PFSK-1 (cell line): ENCODE data around the gene WDR54.

Experiments used
- FOXP2 ChIP-seq: optimal IDR thresholded peaks from 2 replicates; pipeline ENCODE3; 2011; ENCODE audit warnings: borderline replicate concordance, control low read depth, inconsistent platforms; ENCODE audit not compliant: insufficient read depth; ENCODE audit errors: extremely low read length, extremely low read depth
- POLR2AphosphoS5 ChIP-seq: IDR thresholded peaks from 2 replicates; pipeline ENCODE4 v1.6.1; 2012; ENCODE audit warnings: low read depth, mild to moderate bottlenecking, control low read depth, low read length, moderate library complexity
- SIN3A ChIP-seq: IDR thresholded peaks from 2 replicates; pipeline ENCODE4 v1.6.1; 2012; ENCODE audit warnings: mild to moderate bottlenecking, low read length, moderate library complexity, borderline replicate concordance; ENCODE audit not compliant: insufficient read depth
- TAF1 ChIP-seq: IDR thresholded peaks from 2 replicates; pipeline ENCODE4 v1.6.1; 2012; ENCODE audit warnings: low read length, control low read depth, borderline replicate concordance; ENCODE audit not compliant: insufficient read depth
- TF ChIP-seq, protein P1 (sequence below), 2 experiments: IDR thresholded peaks; 2 replicates each; pipeline versions ENCODE4 v1.6.1 to v1.8.0; 2011 to 2012; ENCODE audit warnings: low read depth in 2 of 2, low read length in 2 of 2, control low read depth in 1 of 2, inconsistent platforms in 1 of 2, mild to moderate bottlenecking in 1 of 2, moderate library complexity in 1 of 2; ENCODE audit not compliant: insufficient read depth in 1 of 2

Gene WDR54

DNA sequence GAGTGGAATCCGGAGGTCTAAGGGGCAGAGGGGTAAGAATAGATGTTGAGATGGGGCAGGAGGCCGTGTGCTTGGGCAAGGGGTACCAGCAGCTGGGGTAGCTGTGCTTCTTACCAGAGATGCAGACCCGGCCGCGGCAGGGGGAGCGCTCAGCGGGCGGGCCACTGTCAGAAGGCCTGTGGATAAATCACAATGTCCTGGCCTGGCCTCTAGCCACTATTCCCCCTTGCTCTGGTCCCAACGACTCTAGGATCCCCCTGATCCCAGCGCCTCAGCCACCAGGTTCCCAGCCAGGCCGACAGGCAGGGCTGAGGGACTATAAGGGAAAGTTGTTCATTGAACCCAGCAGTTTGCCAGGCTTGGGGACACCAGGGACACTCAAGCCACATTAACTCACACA is 9.0 kb downstream of the WDR54 start:
- TF ChIP-seq TAF1: no peak
- TF ChIP-seq POLR2AphosphoS5: no peak
- TF ChIP-seq, protein P1, sequence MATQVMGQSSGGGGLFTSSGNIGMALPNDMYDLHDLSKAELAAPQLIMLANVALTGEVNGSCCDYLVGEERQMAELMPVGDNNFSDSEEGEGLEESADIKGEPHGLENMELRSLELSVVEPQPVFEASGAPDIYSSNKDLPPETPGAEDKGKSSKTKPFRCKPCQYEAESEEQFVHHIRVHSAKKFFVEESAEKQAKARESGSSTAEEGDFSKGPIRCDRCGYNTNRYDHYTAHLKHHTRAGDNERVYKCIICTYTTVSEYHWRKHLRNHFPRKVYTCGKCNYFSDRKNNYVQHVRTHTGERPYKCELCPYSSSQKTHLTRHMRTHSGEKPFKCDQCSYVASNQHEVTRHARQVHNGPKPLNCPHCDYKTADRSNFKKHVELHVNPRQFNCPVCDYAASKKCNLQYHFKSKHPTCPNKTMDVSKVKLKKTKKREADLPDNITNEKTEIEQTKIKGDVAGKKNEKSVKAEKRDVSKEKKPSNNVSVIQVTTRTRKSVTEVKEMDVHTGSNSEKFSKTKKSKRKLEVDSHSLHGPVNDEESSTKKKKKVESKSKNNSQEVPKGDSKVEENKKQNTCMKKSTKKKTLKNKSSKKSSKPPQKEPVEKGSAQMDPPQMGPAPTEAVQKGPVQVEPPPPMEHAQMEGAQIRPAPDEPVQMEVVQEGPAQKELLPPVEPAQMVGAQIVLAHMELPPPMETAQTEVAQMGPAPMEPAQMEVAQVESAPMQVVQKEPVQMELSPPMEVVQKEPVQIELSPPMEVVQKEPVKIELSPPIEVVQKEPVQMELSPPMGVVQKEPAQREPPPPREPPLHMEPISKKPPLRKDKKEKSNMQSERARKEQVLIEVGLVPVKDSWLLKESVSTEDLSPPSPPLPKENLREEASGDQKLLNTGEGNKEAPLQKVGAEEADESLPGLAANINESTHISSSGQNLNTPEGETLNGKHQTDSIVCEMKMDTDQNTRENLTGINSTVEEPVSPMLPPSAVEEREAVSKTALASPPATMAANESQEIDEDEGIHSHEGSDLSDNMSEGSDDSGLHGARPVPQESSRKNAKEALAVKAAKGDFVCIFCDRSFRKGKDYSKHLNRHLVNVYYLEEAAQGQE (IDR thresholded peaks at IDR 0.05; ENCODE audit: insufficient read depth in 1 of 2, low read depth in 2 of 2, low read length in 2 of 2): no peak
- TF ChIP-seq SIN3A: no peak
- TF ChIP-seq FOXP2: no peak

DNA sequence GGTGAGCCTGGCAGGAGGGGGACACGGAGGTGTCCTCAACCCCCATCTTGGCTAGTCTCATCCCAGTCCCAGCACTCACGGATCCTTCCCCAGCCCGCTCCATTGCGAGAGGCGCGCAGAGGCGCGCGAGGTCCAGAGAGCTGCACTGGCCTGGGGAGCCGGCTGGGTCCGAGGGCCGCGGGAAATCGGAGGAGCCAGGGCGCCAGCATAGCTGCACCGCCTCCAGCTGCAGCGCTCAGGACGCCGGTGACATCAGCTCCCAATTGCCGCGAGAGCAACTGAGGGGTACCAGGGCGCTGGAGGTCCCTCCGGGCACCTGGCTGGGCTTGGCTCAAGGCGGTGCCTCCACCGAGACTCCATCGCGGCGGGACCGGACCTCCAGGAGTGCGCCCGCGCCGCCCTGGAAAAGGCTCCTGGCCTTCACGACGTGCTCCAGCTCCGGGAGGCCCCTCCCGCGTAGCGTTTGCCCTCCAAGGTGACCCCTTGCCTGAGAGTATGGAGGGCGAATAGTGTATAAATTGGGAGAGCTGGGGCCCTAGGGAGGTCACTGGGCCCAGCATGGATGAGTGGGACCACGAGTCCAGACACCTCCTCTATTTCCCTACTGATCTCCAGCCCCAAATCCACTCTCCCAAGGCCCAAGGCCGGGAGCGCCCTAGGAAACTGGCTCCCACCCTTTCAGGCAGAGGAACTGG is 14.7 kb downstream of the WDR54 start:
- TF ChIP-seq, protein P1 (IDR thresholded peaks at IDR 0.05; ENCODE audit: insufficient read depth in 1 of 2, low read depth in 2 of 2, low read length in 2 of 2): no peak
- no peak for TF ChIP-seq TAF1
- TF ChIP-seq SIN3A: no peak
- no peak for TF ChIP-seq FOXP2
- no peak for TF ChIP-seq POLR2AphosphoS5

GRCh38 chr2:74436848-74437695 is 15.5 kb downstream of the WDR54 start:
- TF ChIP-seq TAF1 (no peak), SIN3A (no peak), POLR2AphosphoS5 (no peak), FOXP2 (no peak)
- TF ChIP-seq, protein P1 (IDR thresholded peaks at IDR 0.05; ENCODE audit: insufficient read depth in 1 of 2, low read depth in 2 of 2, low read length in 2 of 2): no peak

DNA sequence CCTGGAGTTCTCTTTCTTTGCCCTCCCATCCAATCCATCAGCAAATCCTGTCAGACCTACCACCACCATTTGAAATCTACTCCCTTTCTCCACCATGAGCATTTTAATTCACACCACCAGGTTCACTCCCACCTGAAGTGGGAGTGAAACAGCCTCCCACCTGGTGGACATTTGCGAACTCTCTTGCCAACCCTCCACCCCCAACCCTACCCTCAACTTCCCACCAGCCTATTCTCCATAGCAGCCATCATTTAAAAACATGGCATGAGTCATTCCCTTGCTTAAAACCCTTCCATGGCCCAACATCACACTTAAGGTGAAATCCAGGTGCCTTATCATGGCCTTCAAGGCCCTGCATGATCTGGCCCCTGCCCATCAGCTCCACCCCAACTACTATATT is 16.7 kb downstream of the WDR54 start:
- TF ChIP-seq SIN3A (no peak), FOXP2 (no peak), POLR2AphosphoS5 (no peak), TAF1 (no peak)
- TF ChIP-seq, protein P1 (IDR thresholded peaks at IDR 0.05; ENCODE audit: insufficient read depth in 1 of 2, low read depth in 2 of 2, low read length in 2 of 2): no peak
